ENCODE measurements around the gene HIVEP3.

HIVEP3 gene

DNA sequence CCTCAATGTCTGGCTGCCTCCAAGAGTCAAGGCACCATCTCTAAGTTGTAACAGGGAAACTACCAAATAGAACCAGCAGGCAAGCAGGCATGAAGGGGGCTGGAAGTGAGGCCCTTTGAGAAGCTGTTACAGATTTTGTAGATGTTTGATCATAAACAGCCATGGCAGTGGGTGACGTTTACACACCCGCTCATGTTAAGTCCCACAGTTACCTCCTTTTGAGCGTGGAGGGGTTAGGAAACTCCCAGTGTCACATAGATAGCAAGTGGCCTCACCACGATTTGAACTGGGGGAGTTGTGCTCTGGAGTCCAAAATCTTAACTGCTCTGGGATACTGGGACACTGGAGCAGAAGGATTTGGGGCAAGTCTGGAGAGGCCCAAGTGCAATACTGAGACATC is 192.4 kb downstream of the HIVEP3 start:
- no peak for DNase-seq

DNA sequence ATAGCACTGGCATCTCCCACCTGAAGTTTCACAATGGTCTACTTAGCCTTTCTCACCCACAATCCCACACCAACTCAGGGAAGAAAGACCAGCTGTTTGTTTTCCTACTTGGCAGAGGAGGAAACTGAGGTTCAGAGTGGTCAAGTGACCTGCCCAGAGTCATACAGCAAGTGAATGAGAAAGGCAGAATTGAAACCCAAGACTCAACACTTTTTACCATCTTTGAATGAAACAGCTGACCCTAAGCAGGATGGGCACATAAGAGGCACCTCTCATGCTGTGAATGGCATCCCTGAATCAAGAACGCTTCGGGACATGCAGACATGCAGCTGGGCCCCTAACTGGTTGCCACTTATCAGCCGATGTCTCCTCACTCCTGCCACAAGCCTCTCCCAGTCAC is 193.8 kb downstream of the HIVEP3 start:
- DNase-seq: no peak

DNA sequence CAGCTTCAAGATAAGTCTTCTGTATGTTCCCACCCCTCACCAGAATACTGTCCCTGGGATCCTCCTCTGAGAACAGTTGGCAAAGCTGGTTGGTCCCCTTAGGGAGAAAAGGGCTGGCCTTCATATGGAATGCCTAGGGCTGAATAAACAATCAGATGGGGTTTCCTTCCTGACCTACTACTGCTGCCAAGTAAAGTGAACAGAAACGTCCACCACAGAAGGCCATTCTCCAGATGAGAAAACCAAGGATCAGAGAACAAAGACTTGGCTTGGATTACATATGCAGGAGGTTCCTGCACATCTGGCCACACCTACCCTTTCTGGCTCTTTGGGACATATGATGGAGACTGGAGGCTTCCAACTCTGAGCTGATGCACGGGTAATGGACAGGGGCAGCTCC is 194.5 kb downstream of the HIVEP3 start:
- no peak for DNase-seq

DNA sequence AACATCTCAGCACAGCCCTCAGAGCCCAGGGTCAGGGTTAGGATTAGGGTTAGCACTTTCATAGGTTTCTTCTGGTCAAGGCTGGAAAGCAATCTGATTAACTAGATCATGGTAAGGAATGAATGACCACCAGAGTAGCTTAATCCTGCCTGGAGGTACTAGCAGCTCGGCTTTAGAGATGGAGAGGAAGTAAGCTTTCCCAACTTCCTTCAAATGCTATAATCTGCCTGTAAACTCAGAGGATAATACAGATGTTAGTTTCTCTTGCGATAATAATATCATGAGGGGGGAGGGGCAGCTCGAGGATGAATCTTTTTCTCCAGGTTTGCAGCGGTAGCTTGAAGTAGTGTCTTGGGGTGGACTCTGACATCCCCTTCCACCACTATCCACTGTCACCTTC is 194.9 kb downstream of the HIVEP3 start:
- no peak for DNase-seq

DNA sequence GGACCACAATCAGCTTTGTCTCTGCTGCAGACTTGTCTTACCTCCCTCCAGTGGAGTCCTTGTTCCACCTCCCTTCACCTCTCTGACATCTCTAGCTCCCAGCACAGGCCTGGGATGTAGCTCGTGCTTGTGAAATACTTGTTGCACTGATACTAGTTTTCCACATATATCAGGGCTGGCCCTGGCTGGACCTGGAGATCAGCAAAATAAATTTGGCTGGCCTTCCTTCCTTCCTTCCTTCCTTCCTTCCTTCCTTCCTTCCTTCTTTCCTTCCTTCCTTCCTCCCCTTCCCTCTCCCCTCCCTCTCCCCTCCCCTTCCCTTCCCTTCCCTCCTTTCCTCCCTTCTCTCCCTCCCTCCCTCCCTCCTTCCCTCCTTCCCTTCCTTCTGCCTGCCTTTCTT is 196.5 kb downstream of the HIVEP3 start:
- DNase-seq: no peak

DNA sequence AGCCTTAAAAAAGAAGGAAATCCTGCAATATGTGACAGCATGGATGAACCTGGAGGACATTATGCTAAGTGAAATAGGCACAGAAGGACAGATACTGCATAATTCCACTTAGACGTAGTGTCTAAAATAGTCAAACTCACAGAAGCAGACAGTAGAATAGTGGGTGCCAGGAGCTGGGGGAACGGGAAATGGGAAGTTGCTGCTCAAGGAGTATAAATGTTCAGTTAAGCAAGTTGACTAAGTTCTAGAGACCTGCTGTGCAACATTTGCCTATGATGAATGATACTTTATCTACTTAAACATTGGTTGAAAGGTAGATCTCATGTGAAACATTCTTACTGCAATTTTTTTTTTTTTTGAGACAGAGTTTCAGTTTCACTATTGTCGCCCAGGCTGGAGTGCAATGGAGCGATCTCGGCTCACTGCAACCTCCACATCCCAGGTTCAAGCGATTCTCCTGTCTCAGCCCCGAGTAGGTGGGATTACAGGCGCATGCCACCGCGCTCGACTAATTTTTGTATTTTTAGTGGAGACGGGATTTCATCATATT is 197.8 kb downstream of the HIVEP3 start:
- DNase-seq: no peak

DNA sequence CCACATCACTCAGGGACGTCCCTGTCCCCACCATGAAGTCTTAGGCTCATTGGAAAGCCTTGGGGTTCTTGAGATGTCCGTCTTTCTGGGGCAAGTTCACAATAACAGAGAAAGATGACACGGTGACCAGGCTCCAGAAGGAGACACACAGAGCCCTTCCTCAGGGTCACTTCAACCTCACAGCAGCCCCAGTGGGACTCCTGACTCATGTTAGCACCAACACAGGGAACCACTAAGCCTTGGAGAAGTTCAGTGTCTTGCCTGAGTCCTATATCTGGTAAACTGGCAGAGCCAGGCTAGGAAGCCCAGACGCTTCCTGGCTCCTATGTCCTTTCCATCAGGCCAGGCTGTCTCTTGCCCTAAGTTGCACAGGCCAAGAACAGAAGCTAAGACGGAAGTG is 199.1 kb downstream of the HIVEP3 start:
- no peak for DNase-seq

DNA sequence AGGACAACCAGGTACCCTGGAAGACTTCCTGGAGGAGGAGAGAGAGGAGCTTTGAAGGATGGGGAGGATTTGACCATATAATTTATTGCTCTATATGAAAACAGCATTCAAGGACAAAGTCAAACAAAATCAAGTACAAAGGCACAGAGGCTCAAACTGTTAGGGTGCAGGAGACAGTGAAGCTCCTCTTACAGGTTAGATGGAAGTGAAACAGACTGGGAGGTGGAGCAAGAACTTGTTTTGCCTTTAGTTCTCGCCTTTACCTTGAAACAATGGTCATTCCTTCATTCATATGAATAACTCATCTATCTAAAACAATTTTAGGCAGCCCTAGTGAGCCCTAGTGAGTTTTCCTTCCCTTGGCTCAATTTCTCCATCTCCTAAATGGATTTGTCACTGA is 199.6 kb downstream of the HIVEP3 start:
- no peak for DNase-seq

DNA sequence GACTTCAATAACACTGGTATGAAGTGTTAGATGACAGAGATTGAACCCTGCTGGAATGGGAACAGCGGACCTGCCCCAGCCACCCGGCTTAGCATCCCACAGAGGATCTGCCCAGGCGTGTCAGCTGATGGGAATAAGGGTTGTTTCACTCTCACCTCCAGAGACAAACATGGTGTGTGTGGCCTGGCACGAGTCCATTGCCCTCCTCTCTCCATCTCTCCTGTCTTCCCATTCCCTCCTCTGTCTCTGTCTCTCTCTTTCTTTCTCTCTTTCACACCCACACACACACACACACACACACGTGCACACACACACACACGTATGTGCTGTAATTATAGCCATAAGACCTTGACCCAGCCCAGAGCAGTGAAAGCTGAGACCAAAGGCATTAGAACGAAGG is 200.2 kb downstream of the HIVEP3 start:
- no peak for DNase-seq

DNA sequence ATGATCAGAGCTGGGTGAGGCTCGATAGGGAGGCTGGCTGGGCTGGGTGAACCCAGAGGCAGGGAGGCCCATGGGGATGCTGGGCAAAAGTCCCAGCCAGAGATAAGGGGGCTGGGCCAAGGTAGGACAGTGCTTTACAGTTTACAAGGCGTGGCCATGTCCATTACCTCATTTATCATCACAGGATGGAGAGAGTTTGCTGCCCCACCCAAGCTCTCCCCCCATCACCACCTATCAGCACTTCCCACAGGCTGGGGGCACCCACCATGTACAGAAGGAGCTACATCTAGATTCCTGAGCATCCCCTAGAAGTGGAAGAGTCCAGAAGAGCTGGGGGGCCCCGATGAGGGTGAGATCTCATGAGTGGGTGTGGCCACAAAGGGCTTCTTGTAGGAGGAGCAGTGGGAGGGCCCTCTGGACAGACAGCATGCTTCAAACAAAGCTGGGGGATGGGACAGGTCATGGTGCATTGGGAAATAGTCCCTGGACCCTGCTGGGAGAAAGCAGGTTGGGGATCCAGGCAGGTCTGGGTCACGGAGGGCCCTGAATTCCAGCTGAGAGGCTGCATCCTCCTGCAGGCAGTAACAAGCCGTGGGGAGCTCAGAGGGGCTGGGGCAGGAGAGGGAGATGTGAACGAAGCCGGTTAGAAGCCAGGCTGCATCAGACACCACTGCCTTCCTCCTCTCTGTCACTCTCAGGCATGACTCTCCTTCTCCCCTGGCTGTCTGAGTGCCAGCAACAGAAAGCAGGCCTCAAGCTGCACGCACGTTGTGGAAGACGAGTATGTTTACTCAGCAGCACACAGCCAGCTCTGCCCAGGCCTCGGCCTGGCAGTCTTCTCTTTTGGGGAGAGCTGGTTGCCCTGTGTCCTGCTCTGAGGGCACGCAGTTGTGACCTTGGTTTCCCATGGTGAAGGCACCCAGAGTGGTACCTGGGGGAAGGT is 202.3 kb downstream of the HIVEP3 start:
- DNase-seq: no peak

DNA sequence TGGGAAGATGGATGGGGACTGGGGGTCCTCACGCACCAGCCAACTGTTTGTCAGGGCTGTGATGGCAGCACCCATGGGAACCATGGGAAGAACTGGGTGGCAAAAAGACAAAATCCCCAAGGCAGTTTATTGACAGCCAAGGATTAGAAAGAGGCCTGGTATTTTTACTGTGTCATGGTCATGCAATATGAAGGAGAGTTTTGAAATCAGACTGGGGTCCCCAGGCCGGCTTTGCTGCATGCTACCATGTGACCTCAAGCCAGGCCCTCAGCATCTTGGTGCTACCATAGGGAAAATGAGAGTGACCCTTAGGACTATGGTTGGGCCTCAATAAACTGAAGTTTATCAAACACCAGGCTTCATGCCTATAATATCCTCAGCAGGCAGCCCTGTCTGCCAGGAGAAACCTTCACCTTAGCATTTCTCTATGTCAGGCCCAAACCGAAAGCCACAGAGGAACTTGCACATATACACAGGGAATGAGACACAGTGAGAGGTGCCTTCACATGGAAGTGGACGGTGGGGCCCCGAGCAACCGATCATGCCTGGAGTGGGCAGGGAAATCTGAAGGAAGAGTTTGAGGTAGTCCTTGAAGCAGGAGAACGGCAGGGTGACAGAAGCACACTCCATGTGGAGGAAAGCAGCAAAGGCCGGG is 203.2 kb downstream of the HIVEP3 start:
- no peak for DNase-seq

DNA sequence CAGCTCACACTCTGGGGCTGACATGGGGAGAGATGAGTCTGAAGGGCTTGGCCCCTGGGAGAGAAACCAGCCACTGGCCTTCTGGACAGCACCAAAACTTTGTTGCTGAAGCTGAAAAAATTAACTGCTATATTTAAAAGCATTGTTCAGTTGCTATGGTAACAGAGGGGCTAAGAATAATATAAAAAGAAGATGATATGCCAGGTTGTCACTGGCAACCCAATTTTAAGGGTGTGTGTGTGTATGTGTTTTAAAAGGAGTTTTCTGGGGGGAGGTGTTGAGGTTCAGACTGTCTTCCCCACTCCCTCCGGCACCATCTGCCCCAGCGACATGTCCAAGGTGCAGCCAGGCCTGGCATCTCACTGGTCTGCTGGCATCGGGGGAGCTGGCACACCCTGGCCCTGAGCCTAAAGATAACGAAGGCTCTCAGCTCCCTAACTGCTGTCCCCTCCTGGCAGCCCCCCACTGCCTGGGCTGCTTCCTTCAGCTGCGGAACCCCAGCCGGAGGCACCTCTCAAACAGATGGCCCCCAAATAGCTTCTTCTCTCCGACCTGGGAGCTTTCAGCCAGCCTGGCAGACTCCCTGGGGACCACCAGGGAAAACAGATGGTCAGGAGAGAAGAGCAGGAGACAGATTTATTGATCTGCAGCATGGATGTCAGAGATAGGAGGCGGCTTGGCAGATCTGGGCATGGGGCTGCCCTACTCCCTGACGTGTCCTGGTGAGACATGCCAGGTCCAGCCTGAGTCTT is 203.9 kb downstream of the HIVEP3 start:
- peak; percentile 68 for DNase-seq

DNA sequence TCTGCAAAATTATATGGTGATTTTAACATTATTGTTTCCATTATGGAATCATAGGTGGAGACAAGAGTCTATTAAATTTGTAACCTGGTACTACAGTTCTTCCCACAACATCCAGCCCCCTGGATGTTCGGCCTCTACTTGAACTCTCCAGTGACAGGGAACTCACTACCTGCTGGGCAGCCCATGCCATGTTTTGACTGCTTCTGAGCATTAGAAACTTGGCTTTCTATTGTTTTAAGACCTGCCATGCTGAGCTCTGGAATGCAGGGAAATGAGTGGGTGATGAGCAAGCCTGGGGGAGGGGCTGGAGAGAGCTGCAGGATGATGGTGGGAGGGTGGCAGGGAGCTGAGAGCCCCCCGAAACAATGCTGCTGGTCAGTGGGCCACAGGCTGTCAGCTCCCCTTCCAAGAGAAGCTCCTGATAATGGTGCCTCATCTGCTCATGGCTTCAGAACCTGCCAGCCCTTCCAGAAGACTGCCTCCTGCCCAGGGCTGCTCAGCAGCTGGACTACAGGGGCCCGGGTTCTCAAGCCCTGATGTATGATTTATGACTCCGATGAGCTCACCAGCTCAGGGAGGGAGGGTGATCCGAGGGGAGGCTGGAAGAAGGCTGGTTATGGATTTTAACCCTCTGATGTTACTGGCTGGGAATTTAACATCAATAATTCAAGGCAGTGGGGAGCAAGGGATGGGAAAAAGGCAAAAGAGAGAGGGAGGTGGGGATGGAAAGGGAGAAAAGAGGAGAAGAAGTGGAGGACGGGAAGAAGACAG is 205.0 kb downstream of the HIVEP3 start:
- peak; percentile 88 for DNase-seq

DNA sequence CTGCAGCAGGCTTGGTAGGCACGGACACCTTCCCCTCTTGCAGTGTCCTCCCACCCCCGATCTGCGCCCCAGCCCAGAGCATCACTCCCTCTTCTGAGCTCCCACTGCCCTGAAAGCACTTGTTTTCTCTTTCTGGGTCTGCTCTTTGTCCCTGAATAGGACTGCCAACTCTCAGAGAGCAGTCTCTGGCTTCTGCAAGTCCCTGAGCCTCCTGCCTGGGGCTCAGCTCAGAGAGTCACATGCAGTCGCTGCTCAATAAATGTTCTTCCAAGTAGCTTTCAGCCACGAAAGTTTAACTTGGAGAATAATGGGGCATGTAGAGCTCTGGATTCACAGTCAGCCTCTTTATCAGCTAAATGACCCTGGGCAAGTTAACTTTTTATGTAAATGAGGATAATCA is 205.6 kb downstream of the HIVEP3 start:
- peak; percentile 45 for DNase-seq

DNA sequence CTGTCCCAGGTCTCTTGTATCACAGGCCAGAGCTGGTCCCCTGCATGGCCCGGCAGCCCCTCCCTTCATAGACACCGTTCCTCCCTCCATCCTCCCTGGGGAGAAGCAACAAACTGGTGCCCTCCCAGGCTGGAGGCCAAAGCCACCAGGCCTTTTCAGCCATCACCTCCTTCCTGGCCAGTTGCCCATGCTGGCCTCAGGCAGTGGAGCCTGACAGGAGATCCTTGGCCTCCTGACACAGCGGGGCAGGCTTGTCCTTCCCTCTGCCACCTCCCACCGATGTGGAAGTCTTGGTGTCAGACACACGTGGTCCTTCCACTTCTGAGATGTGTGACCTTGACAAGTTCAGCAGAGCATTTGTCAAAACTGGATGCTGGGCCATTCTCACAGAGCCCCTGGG is 206.0 kb downstream of the HIVEP3 start:
- DNase-seq: peak; percentile 52

DNA sequence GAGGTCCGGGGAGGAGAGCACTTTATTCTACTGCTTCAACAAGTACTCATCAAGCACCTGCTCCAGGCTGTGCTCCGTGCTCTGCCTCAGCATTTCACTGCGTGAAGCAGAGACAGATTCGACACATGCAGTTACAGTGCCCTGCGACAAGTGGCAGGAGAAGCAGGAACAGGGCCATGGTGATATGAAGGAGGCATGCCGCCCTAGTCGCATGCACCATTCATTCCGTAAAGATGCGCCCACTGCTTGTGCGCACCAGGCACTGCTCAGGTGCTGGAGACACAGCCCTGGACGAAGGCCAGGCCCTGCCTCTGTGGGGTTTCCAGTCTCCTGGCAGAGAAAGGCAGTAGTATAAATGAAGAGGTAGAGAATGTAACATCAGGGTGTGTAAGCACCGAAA is 206.6 kb downstream of the HIVEP3 start:
- no peak for DNase-seq

DNA sequence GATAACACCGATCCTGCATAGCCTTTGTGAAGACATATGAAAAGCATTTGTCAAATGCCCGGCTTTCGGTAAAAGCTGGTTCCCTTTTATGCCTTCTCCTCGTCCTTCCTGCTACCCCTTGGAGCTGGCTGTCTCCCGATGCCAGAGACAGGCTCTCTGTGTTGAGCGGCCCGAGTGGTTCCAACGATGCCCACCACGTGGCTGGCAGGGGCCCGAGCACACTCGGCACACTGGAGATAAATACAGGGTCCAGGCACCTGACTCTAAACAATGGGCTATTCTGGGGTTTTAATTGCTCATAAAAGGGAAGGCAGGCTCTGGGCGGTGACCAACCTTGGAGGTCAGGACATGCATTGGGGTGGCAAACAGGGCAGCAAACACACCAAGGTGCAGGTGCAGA is 207.1 kb downstream of the HIVEP3 start:
- DNase-seq: no peak

DNA sequence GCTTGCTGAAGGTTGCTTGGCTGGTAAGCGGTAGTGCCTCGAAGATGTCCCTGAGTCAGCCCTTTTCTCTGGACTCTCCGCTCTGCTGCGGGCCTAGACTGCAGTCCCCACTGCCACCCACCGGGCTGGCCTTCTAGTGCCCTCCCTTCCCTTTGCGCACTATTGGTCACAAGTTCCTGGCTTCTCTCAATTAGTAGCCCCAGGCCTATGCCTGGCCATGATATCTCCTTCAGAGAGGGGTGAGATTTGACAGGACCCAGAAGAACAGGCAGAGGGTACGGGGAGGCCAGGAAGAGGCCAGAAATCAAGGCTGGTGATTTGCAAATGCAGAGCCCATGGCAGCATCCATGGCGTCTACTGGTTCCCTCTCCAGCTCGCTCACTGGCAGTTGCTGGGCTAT is 207.7 kb downstream of the HIVEP3 start:
- DNase-seq: no peak

DNA sequence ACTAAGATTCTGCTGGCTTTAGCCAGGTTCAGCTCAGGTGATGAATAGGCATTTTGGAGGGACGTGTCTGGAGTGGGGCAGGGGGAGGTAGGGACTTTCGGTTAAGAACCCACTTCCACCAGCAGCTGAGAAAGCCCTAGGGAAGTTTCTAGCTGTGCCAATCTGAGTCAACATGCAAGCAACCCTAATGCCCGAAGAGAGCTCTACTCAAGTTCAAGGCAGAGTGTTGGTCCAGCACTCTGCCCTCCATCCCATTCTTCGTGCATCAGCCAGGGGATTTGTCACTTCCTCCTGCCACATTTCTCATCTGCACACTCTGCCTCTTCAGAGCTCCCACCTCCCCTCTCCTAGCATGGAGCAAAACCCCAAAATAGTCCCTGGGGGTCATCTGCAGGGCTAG is 208.8 kb downstream of the HIVEP3 start:
- DNase-seq: no peak

DNA sequence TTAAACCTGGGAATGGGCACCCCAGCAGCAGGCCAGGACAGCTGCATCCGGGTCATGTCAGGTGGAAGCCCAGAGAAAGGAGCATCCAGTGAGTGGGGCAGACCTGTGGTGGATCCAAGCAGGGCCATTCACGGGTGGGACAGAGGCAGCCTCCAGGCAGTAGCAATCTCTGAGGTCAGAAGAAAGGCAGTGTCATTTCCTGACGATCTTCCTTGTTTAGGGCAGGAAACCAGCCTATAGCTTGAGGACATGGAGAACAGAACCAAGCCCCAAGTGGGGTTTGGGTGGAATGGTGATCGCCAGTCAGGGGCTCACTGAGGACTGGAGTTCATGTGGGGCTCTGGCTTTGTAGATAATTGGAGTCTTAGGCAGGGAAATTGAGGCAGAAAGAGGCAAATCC is 209.4 kb downstream of the HIVEP3 start:
- no peak for DNase-seq

DNA sequence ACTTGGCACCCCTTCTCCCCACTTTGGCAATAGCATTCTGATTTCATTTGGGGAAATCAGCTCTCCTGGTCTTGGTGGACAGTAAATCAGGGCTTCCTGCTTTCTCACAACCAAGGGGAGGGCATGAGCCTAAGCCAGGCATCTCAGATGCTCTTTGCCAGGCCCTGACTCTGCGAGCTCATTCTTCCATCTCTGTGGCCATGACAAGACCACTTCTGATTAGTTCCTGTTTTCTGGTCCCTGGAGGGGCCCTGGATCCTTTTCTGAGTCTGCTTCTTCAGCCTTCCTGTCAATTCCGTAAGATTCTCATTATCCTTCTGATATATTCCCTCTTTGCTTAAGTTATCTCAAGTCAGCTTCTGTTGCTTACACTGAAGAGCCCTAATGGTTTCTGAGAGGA is 210.4 kb downstream of the HIVEP3 start:
- DNase-seq: no peak

DNA sequence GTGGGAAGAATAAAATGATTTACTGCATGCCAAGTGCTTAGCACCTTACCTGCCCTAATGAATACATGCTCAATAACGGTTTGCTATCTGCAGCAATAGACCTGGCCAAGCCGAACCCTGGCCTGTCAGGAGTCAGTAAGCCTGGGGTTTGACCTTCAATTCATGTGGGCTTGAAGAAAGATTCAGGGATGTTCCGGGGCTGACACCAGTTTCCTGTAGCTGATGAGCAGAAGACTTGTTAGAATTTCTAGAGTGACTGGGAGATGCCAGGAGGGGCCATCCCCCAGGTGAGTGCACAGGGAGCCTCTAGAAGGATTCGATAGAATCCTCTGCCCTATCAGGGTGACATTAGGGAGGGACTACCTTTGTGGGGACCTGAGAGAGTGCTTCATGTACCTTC is 210.9 kb downstream of the HIVEP3 start:
- DNase-seq: no peak

DNA sequence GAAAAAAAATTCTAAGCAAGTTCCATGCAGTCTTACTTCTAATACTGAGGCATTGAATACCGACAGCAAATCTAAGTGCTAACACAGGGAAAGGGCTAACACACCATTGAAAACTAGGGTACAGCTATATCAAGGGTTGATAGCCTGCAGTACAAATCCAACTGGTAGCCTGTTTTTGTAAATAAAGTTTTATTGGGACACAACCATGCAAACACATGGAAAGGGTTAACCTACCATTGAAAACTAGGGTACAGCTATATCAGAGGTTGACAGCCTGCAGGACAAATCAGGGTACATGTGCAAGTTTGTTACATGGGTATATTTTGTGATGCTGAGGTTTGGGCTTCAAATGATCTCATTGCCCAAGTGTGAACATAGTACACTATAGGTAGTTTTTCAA is 212.9 kb downstream of the HIVEP3 start:
- DNase-seq: no peak
